Coronary artery (tissue), 2 donors: ENCODE measurements around the gene DDX23.
"Not testable (repeated sequence)": the region's sequence is repeated elsewhere in the genome, so short reads cannot be mapped to it uniquely, and the experiment has no call there.

ENCODE experiments used
- DNase-seq: peaks from one replicate; pipeline ENCODE4 v3.0.0-alpha.2; 2017; ENCODE audit warnings: low spot score
- H3K27ac ChIP-seq, 2 donors: fragments of 200-600 bp; sonication (generic); one replicate each; pipeline ENCODE4 v1.5.1; 2016 to 2019
- H3K4me3 ChIP-seq: fragments of 200-600 bp; sonication (generic); 2 replicates; pipeline ENCODE4 v1.5.1; 2016; ENCODE audit warnings: mild to moderate bottlenecking, moderate library complexity
- TF ChIP-seq, protein P1 (sequence below): fragments of 200-600 bp; sonication (generic); IDR thresholded peaks from one replicate; pipeline ENCODE4 v1.5.1; 2019; ENCODE audit warnings: antibody characterized with exemption

The DDX23 gene

DNA sequence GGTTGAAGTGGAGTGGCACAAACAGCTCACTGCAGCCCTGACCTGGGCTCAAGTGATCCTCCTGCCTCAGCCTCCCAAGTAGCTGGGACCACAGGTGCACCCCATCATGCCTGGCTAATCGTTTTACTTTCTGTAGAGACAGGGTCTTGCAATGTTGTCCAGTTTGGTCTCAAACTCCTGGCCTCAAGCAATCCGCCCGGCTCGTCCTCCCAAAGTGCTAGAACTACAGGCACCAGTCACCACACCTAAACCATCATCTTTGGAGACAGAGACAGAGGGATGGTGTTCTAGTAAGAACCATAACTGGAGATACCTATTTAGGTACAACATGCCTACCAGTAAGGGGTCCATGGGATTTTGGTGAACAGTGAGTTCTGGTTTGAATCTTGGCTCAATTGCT lies 2.5 kb upstream of the DDX23 start:
- TF ChIP-seq, protein P1, sequence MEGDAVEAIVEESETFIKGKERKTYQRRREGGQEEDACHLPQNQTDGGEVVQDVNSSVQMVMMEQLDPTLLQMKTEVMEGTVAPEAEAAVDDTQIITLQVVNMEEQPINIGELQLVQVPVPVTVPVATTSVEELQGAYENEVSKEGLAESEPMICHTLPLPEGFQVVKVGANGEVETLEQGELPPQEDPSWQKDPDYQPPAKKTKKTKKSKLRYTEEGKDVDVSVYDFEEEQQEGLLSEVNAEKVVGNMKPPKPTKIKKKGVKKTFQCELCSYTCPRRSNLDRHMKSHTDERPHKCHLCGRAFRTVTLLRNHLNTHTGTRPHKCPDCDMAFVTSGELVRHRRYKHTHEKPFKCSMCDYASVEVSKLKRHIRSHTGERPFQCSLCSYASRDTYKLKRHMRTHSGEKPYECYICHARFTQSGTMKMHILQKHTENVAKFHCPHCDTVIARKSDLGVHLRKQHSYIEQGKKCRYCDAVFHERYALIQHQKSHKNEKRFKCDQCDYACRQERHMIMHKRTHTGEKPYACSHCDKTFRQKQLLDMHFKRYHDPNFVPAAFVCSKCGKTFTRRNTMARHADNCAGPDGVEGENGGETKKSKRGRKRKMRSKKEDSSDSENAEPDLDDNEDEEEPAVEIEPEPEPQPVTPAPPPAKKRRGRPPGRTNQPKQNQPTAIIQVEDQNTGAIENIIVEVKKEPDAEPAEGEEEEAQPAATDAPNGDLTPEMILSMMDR = no peak
- DNase-seq = no peak

DNA sequence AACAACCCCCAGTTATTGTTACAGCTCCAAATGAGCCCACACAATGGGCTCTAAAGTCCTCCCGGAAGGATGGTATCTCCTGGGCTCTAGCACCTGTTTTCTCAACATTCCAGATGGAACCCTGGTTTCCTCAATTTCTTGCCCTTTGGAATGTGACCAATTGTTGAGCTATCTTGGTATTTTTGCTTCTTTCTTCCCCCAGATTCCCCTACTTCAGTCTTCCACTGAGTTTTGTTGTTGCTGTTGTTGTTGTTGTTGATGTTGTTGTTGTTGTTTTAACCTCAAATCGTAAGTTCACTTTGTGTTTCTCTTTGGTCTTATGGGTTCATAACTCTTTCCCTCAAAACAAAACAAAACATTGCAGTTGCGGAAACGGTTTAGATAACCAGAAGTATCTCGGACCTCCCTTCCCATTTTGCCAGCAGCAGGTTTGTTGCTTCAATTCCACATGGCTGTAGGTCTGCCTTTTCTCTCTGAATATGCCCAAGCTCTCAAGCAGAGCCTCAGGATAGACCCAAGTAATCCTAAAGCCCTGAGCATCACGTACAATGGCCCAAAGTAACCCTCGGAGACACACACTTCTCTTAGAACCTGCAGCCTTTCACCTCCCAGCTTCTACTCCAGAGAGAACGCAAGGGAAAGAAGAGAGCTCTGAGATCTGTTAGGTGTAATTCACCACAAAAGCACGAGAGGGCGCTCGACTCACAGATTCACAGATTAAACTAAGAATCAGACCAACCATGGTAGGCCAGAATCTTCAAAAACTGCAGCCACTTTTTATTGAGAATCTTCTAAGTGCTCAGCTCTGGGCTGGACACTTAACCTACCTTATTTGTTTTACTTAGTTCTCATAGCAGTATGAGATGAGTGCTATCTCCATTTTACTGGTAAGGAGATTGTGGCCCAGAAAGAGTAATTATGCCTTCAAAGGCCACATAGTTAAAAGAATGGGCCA lies 1.0 kb upstream of the DDX23 start:
- TF ChIP-seq, protein P1 = peak; percentile 67
- peak; percentile 86 for DNase-seq
- Histone ChIP-seq H3K4me3 (peak overlapping the region; percentile 82), H3K27ac (peak overlapping the region; percentile 68 to 79)

More for the DNA sequence above, 2.5 kb upstream of the DDX23 start:
- no peak overlapping the region for H3K27ac ChIP-seq
- H3K4me3 ChIP-seq = no peak overlapping the region

DNA sequence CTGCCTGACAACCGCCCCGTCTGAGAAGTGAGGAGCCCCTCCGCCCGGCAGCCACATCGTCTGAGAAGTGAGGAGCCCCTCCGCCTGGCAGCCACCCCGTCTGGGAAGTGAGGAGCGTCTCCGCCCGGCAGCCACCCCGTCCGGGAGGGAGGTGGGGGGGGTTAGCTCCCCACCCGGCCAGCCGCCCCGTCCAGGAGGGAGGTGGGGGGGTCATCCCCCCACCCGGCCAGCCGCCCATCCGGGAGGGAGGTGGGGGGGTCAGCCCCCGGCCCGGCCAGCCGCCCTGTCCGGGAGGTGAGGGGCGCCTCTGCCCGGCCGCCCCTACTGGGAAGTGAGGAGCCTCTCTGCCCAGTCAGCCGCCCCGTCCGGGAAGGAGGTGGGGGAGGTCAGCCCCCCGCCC lies 9.9 kb downstream of the DDX23 start:
- not testable (repeated sequence) for H3K27ac ChIP-seq, DNase-seq

DNA sequence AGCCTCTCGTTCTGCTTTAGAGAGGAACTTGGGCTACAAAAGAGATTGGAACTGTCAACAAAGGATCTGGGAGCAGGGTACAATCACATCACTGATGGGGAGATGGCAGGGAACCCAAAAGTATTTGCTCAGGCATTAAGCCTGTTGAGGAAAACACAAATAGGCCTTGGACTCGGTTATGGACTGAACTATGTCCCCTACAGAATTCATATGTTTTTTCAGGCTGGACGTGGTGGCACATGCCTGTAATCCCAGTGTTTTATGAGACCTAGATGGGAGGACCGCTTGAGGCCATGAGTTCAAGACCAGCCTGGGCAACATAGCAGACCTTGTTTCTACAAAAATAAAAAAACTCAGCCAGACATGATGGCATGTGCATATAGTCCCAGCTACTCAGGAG lies 13.9 kb downstream of the DDX23 start:
- Histone ChIP-seq H3K4me3 (no peak overlapping the region), H3K27ac (no peak overlapping the region)
- DNase-seq = no peak
- TF ChIP-seq, protein P1 = no peak

More for the DNA sequence above, 9.9 kb downstream of the DDX23 start:
- not testable (repeated sequence) for H3K4me3 ChIP-seq

DNA sequence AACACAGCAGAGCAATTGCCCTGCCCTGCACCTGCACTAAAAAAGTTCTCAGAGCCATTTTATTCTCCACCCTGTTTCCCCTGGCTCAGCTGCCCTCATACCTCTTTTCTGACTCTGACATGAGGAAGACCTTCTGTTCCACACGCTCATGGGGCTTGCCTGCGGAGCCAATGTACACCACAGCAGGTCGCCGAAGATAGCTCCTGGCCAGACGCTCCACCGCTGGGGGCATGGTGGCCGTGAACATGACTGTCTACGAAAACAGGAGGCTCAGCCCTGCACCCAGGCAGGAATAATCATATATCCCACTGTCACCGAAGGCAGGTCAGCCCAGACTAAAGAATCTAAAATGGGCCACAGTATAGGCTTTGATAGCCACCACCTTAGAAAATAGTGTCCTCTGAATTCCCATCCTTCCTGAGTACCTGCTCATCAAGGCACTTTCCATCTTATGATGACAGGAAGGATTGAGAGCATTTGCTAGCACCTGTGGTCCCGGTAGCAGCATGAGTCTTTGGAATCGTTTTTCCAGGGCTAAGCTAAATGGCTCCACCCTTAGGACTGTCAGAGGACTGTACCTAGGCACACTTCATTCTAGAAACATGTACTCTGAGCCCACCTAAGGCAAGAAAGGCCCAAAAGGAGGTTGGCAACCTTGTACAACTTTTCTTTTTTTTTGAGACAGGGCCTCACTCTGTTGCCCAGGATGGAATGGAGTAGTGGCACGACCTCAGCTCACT lies 19.5 kb downstream of the DDX23 start:
- H3K4me3 ChIP-seq = no peak overlapping the region
- no peak overlapping the region for H3K27ac ChIP-seq
- TF ChIP-seq, protein P1 = no peak
- DNase-seq = no peak

DNA sequence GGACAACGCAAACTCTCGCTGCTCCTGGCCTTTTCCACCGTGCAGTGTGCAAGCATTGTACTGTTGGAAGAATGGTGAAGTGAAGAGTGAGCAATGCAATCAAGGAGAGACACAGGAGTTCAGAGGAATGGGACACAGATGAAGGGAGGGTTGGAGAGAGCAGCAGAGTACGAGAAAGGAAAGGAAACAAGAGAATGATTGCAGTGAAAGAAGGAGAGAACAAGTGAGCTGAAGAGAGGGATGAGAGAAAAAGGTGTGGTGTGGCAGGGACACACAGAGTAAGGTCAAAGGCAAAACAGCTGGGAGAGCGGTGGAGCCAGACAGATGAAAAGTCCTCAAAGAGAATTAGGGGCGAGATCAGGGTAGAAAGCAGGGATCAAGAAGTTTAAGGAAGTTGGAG lies 20.7 kb downstream of the DDX23 start:
- no peak for DNase-seq
- TF ChIP-seq, protein P1 = no peak
- no peak overlapping the region for H3K4me3 ChIP-seq
- no peak overlapping the region for H3K27ac ChIP-seq

DNA sequence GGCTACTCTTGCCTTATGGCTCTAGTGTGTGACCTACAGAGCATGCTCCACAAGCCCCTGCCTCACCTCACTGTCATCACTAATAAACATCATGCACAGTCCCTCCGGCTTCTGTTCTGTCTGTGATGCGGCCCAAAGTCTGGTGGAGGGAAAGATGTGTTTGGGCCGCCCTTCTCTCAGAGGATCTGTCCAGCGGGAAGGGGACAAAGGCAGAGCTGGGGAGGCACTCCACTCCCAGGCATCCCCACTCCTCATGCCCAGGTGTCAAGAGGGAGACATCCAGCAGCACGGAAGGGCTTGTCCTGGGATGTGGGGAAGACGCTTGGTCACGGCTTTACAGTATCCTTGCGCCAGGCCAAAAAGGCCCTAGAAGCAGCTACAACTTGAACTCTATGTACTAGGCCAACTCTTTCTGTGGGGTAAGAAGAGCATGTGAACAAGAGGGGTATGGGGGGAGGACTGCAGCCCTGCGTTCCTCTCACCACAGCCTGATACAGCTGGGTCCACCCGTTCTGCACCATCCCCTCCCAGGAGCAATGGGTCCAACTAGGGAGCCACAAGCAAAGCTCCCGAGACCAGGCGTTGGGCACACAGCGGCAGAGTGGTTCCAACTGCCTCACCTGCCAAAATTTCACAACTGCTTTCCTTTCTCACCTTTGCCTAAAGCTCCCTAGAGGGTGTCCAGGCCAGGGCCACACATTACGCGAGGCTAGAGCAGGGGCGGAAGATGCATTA lies 23.0 kb downstream of the DDX23 start:
- DNase-seq = no peak
- H3K4me3 ChIP-seq = no peak overlapping the region
- H3K27ac ChIP-seq = no peak overlapping the region
- TF ChIP-seq, protein P1 = no peak
